HG03159 (cell line): ENCODE measurements around the gene CCDC177.
"Not testable (repeated sequence)": the region's sequence is repeated elsewhere in the genome, so short reads cannot be mapped to it uniquely, and the experiment has no call there.

Experiments
- ATAC-seq: cut with Tn5 transposase; IDR thresholded peaks from one replicate; pipeline ENCODE4 v1.9.1; 2021; ENCODE audit warnings: mild to moderate bottlenecking, moderate library complexity; ENCODE audit not compliant: unreplicated experiment

Gene CCDC177

DNA sequence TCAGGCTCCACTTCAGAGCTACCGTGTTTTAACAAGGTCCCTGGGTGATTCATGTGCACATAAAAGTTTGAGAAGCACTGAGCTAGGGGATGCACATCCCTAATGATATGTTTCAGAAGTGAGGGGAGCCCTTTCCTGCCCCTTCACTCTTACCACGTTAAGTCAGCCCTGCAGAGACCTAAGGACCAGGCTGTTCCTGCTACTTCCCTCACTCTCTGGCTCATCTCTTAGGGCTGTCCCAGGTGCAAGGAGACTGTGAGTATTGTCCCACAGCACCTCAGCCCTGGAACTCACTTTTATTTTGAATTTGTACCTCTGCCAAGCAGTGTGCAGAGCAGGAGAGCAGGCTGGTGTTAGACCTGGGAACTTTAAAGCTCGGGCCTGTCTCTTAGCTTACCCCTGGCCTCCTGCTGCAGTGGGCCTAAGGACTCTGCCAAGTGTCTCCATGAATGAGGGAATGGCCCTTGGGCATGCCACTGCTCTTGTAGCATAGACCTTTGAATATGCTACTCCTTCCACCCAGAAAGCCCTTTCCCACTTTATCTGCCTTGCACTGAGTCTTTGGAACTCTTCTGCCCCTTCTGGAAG lies 25.7 kb upstream of the CCDC177 start:
- no peak for ATAC-seq

DNA sequence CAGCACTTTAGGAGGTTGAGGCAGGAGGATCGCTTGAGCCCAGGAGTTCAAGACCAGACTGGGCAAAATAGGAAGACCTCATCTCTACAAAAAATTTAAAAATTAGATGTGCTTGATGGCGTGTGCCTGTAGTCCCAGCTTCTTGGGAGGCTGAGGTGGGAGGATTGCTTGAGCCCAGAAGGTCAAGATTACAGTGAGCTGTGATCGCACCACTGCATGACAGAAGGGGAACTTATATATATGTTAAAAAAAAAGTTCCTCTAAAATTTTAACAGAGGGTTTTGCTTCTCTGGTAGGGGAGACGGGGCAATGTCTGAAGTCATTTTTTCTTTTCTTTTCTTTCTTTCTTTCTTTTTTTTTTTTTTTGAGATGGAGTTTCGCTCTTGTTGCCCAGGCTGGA lies 24.8 kb upstream of the CCDC177 start:
- not testable (repeated sequence) for ATAC-seq

DNA sequence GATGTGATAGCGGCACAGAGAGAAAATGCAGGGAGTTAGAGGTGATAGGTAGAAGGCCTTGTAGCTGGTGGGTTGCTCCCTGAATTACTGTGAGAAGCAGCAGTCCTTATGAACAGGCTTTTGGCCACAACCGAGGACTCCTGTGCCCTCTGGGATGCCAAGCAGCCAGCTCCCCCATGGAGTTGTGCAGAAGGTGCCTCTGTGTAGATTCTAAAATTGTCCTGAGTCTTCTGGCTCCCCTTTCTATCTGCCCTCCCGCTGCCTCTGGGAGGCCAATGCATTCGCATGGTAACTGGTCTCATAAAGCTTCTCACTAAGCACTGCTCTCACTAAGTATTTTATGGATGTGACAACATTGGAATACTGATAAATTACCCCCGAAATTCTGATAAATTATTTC lies 20.7 kb upstream of the CCDC177 start:
- no peak for ATAC-seq

GRCh38 chr14:69594846-69595245 lies 20.2 kb upstream of the CCDC177 start:
- no peak for ATAC-seq

DNA sequence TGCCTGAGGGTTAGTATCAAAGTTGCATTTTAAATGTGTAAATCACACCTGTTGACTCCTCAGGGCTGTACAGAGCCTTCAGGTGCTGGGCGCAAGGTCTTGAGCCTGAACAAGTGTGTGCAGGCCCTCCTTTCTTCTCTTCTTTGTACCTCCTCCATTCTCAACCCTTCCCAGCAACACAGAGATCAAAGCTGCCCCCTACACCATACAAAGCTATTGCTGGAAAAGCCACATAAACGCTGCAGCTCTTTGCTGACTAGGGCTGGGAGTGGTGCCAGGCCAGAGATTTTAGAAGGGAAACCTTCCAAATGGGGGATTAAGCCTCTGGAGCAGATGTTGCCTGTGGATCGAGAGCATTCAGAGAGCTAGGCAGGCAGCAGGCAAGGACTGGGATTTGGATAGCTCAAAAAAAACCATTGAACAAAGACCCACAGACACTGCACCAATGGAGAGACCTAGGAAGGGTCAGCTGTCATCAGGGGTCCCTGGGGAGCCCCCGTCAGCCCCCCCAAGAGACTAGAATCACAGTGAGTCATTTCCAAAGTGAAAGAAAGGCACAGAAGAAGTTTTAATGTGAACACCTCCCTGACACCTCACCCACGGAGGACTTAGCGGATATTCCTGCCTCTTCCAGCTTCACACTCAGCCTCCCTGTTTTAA lies 18.5 kb upstream of the CCDC177 start:
- no peak for ATAC-seq

DNA sequence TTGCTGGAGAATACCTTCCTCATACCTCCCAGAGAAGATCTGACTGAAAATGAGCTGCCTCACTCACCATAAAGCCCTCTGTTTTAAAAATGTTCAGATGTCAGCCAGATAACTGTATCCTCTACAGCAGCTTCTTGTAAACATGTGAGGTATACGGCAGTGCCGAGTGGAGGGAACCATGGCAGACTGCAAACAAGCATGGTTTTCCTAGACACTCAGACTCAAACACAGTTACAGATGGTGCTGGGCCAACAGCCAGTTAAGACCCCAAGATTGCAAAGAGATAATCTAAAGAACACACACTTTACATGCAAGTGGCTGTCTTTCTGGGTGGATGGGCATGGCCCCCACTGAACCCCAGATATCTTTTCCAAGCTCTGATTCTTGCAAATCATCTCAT lies 16.6 kb upstream of the CCDC177 start:
- no peak for ATAC-seq

- ATAC-seq = no peak
Observed at GRCh38 chr14:69587389-69587788, 12.7 kb upstream of the CCDC177 start.

DNA sequence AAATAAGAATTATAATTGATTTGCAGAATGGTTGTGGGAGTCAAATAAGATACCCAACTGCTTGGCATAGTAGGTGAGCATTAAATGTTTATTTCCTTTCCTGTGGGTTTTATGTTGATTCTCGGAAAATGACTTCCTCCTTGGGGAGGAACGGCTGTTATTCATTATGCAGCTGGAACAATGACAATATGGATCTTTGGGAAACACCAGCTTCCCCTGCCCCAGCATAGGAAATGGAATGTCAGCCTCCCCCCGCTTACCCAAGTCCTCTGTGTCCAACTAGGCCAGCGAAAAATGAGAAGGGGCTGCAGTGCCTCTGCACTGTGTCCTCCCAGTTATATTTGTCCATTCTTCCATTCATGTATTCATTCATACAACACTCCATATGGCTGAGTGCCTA lies 11.7 kb upstream of the CCDC177 start:
- no peak for ATAC-seq

DNA sequence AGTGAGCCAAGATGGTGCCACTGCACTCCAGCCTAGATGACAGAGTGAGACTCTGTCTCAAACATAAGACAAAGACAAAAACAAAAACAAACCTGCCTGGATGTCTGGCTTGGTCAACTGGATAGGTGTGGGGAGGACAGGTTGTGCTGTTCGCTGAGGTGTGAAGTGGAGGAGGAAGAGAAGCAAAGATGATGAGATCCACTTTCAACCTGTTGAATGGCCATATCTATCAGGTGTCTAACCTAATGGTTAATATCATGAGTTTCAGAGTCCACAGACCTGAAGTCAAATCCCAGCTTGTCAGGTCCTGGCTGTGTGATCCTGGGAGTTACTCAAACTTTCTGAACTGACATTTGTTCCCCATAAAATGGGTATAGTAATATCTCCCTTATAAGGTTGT lies 9.7 kb upstream of the CCDC177 start:
- ATAC-seq = no peak

DNA sequence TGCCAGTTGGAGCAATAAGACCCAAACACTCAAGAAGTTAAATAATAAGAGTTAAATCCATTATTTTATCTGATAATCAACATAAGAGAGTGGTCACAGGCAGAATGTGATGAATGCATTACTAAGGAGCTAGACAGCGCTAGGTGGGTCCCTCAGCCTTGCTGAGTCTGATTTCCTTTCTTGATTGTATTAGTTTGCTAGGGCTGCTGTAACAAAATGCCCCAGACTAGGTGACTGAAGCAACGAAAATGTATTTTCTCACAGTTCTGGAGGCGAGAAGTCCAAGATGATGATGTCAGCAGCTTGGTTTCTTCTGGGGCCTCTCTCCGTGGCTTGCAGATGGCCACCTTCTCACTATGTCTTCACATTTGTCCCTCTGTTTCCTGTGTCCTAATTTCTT lies 8.2 kb upstream of the CCDC177 start:
- ATAC-seq = no peak

DNA sequence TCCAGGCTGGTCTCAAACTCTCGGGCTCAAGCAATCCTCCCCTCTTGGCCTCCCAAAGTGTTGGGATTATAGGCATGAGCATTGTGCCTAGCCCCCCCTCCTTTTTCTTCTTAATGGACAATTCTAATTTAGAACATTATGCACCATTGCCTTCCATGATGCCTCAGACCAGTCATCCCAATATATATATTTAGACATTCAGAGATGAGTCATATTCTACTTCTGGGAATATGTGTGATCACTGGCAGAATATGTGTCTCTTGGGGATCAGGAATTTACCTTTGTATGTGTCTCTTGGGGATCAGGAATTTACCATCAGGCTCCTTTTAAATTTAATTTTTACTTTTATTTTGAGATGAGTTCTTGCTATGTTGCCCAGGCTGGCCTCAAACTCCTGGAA lies 7.5 kb upstream of the CCDC177 start:
- no peak for ATAC-seq

DNA sequence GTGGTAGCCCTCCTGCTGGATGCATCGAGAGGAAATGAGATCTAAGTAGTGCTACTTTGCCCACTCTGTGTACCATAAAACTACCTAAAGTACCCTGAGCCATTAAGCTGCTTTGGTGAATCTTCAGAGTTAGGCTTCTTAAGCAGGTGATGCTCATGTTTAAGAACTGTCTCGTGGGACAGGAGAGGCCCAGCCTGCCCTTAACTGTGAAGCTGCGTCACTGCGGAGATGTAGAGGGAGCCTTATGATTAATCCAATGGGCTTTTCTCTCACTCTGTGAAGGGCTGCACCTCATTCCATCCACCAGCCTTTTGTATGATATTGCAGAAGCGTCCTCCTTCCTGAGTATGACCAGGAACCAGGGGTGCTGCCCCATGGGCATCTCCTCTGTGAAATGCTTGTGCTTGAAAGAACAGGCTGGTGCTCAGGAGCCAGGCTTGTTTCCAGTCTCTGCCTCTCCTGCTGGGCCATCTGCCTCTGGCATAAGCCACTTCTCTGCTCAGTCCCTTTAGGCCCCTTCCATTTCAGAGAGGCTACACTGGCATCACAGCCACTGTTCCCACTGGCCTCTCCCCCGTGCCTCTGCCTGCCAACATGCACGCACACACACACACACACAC lies 6.8 kb upstream of the CCDC177 start:
- no peak for ATAC-seq

GRCh38 chr14:69580009-69580577 lies 5.4 kb upstream of the CCDC177 start:
- no peak for ATAC-seq

DNA sequence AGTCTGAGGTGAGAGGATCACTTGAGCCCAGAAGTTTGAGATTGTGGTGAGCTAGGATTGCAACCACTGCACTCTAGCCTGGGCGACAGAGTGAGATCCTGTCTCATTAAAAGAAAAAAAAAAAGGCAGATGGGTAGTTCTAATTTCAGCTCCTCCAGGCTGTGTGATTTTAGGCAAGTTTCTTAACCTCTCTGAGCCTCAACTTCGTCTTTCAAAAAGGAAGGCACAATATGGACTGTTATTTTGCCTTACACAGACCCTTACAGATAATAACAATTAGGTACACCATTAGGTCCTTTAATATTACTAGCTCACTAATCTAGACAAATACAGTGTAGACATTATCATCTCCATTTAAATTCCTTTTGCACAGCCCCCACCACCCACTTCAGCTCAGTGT lies 4.8 kb upstream of the CCDC177 start:
- no peak for ATAC-seq

GRCh38 chr14:69574954-69575295 lies 254 bp upstream of the CCDC177 start:
- no peak for ATAC-seq

- no peak for ATAC-seq
Observed at GRCh38 chr14:69573831-69574262, 824 bp downstream of the CCDC177 start.

DNA sequence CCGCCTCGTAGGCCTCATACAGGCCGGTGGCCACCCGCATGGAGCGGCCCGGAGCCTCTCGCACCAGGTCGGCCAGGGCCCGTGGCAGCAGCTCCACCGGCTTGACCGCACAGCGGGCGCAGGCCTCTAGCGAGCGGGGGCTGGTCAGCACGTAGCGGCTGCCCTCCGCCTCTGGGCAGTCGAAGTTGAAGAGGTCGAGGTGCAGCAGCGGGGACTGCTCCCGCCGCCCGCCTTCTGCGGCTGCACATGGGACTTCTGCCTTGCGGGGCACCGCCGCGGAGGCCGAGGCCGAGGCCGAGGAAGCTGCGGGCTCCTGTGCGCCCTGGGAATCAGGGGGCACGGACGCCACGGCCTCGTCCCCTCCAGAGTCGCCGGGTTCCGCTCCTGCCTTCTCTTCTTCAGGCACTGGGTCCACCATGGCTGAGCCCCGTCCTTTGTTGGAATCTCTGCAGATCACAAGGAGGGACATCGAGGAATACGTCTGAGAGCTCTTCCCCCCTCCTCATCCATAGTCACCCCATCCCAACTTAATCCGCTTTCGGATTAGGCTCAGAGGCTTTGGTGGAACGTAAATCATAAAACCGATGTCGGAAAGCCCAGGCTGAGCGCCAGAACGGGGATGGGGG lies 1.4 kb downstream of the CCDC177 start:
- ATAC-seq = no peak

- ATAC-seq = no peak
Observed at GRCh38 chr14:69572841-69573135, 1.9 kb downstream of the CCDC177 start.

GRCh38 chr14:69572030-69572840 lies 2.4 kb downstream of the CCDC177 start:
- ATAC-seq = no peak

- no peak for ATAC-seq
Observed at GRCh38 chr14:69571449-69572029, 3.1 kb downstream of the CCDC177 start.

GRCh38 chr14:69570836-69571330 lies 3.8 kb downstream of the CCDC177 start:
- no peak for ATAC-seq
